GM19395 (cell line): Measurements from ENCODE around the gene ZXDC.

Experiments
- ATAC-seq: cut with Tn5 transposase; IDR thresholded peaks from one replicate; pipeline ENCODE4 v1.9.1; 2021; ENCODE audit warnings: mild to moderate bottlenecking, moderate library complexity; ENCODE audit not compliant: unreplicated experiment

ZXDC gene

DNA sequence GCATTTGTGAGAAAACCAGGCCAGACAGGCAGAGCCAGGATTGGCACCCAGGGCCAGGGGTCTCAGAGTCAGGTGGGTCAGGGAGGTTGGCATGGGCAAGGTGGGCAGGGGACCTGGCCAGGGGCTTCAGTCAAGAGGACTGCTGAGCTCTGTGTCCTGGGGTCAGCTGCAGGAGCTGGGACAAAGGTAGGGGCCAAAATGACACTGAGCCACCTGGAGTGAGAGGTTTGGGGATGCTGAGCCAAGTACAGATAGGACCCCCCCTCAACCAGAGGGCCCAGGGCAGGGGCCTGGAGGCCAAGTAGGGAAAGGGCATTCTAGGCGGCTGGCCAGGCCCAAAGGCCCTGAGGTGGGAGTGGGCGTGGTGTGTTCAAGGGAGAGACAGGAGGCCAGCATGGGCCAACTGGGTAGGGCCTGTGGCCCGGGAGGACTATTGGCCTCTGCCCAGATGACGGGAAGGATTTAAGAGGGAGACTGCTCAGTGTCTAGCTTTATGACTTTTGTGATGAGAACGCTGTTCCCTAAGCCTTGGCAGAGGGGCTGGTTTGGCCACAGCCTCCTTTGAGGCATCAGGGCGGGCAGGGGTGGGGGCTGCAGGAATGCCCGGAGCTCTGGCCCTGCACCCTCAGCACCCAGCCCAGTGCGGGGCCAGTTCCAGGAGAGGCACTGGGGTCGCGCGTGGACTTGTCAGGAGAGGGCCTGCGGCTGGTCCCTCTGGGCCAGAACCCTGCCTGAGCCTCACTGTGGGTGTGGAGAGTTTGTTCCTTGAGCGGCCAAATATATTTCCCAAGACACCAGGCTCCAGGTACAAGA lies 77.9 kb downstream of the ZXDC start:
- no peak for ATAC-seq

DNA sequence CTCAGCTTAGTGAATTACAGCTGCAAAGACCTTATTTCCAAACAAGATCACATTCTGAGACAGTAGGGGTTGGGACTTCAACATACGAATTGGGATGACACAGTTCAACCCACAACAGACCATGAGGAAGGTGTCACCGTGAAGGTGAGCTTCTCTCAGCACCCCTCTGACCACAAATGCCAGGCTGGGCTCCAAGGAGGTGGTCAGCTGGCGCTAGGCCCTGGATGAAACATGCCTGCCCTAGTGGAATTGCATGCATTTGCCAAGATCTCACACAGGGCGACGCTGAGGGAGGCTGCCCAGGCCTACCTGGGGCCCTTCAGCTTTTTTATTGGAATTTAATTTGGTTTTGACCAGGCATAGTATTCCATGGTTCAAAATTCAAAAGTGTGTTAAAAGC lies 79.2 kb downstream of the ZXDC start:
- ATAC-seq: no peak

DNA sequence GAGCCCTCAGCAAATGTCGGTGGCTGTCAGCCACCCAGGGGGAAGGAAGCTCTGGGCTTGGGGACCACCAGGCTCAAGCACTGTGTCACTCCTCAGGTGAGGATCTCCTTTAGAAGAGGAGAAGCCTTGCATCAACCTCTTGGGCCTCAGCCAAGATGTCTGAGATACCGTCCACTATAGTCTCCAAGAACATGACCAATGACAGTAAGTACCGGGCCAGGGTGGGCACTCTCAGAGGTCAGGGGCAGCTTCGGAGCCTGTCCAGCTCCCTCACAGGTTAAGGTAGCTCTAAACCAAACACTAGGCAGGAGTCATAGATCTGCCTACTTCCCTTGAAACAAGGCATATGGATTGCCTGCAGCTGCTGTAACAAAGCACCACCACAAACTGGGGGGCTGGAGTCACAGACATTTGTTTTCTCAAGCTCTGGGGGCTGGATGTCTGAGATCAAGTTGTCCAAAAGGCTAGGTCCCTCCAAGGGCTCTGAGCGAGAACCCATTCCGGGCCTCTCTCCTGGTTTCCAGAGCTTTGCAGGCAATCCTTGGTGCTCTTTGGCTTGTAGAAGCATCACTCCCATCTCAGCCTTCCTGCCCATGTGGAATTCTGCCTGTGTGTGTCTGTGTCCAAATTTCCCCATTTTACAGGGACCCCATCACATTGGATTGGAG lies 79.7 kb downstream of the ZXDC start:
- ATAC-seq: no peak

DNA sequence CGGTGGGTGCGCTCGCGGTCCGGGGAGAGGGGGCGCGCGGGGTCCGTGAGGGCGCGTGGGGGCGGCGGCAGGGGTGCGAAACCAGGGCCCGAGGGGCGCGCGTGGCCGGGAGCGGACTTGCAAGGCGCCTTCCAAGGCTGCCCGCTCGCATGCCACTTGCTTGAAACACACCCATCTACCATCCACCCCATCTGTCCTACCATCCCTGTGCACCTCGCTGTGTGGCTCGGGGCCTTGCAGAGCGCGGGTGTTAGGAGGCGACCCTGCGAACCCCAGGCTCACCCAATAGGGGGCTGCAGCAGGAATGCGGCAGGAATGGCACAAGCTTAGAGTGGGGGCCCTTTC lies 80.7 kb downstream of the ZXDC start:
- no peak for ATAC-seq

DNA sequence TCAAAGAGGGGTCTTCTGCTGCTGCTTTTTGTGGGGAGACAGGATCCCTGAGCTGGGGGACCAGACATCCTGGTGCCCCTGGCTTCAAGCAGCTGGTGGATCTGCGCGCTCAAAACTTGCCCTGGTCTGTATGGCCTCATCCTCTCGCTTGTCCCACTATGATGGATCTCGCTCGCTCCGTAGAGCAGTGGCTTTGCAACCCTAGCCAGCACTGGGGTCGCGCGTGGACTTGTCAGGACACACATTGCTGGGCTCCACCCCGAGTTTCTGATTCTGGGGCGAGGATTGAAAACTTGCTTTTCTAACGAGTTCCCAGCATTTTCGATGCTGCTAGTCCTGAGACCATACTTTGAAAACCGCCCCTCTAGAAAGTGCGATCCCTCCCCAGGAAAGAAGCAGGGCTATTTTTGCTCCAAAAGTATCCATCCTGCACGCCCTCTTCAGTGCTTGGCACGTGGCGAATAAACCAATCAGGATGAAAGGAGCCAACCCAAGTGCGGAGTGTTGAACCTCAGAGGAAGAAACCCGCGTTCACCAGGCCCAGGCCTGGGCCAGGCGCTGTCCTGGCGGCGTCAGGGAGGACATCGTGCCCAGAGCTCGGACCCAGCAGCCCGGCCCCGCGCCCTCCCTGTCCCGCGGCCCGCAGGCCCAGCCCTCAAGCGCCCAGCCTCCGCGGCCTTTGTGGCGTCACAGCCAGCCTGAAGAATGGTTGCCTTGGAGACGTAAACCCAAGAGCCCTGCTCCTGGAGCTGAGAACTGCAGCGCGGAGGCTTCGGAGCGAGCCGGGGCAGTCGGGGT lies 81.3 kb downstream of the ZXDC start, which contains the start of gene CFAP100:
CFAP100 (plus strand) TSS at position 731 of the 798 bp plus-strand sequence. CDS start 1,092 bp downstream, outside the sequence.
- no peak for ATAC-seq

DNA sequence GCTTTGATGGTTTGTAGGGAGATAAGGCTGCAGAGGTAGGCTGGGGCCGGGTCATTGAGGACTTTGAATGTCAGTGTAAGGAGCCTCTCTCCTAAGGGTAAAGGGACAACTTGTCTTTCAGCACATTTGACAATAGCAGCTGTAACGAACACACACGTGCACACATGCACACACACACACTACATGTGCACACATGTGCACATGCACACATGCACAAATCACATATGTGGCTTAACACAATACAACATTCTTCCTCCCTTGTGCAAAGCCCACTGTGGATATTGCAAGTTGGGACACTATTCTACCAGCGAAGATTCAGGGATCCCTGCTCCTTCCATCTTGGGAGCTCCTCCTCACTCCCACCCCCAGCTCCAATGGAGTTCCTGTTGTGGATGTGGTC lies 82.1 kb downstream of the ZXDC start:
- no peak for ATAC-seq

DNA sequence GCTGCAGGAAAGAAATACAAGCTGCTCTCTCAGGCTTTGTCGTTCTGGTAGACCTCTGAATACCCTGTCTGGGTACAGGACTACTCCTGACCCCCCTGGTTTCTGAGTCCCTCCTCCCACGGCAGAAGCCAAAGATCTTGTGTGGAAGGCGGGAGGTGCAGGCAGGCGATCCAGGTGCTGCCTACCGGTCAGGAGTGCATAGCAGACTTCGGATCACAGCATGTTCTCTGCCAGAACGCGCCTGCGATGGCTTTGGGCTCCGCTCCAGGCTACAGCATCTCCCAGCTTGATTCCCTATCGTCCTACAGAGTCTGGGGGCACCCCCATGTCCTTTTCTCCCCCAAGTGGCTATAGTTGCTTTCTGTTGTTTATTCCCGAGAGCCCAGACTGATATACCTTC lies 83.4 kb downstream of the ZXDC start:
- ATAC-seq: no peak

DNA sequence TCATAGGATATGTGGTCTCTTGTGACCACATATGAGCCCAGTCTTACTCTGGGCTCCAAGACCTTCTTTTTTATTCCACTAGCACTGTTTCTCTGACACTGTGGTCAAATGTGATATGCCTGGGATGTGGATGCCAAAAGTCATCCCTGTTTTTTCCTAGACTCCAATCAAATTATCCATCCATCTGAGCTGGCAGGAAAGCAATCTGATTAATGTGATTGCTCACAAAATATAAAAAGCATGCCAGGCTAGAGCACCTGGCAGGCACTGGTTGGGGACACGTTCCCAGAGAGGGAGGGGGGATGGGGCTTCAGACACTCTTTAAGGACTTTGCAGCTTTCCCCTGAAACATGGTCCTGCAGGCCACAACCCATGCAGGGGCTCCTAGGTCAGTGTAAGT lies 84.1 kb downstream of the ZXDC start:
- no peak for ATAC-seq

DNA sequence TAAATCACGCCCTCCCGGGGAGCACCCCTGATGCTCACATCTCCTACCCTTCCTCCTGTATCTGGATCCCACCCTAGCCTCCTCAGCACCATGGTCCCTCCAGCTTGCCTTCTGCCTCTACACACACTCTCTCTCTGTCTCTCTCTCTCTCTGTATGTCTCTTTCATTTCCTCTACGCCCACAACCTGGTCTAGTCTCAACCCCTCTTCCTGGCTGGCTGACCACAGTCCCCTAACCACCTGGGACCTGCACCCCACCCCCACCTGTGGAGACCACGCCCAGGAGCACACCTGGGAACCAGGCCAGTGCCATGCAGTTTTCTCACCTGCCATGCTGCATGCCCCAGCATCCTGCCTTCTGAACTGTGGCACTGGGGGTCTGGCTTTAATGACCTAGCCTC lies 84.9 kb downstream of the ZXDC start:
- ATAC-seq: no peak

DNA sequence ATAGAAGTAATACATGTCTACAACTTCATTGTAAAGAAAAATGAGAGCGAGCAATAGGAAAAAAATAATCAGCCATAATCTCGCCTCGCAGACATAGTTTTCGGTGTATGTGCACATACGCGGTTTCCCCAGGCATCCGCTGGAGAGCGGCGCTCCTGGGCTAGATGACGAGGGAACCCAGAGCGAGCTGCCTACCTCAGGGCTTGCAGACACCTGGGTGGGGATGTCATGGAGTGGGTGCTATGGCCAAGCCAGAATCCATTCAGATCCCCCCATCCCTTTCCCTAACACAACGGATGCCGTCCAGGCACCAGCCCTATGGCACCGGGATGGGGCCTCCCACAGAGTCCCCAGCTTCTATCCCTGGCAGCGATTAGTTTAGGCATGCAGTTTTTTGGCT lies 85.5 kb downstream of the ZXDC start:
- ATAC-seq: no peak

DNA sequence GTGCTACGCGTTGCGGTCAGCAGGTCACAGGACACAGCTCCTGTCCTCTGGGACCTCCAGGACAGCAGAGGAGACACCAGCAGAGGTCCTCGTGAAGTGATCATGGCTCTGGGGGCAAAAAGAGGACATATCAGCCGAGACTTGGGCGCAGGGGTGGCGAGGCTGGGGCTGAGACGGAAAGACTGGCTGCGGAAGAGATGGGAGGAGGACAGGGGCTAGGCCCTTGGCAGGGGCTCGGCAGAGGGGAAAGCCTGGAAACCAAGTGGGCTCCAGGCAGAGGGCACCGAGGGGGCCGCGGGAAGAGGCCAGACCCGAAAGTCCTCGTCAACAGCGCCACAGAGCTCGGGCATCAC lies 85.9 kb downstream of the ZXDC start:
- no peak for ATAC-seq

DNA sequence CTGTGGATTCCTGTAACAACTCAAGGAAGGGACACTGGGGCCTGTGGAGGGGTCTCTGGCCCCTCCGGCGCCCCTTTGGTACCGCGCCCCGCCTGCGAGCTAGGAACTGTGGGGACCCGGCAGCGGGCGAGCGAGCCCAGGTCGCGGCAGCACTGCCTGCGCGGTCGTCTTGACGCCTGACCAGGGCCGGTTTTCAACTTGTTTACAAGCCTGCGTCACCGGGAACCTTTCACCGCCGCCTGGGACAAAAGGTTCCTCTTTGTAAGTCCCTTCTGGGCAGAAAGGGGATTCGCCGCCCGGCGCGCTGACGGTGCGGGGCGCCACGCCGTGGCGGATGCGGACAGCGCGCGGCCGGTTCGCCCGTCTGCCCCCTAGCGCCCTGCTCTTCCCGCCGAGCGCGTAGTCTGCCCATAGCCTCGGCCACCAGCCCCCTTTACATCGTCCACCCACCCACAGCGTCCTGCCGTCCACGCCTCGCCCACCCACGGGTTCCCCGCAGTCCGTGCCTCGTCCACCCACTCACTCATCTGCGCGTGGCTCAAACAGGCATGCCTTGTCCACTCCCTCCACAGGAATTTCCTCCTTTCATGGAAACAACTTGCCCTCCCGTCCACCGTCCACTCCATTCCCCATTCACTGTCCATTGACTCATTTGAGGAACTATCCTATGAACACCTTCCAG lies 86.4 kb downstream of the ZXDC start:
- ATAC-seq: no peak
